ENCODE results near the gene MIA. TPM values are rescaled to one million over a fixed set of nuclear protein-coding genes. Genes with fewer than 3 reads are reported as not detected.

MIA gene
- total and polyA plus RNA-seq, 9 of the 15 experiments (the other 6 are each of a cell fraction or from before 2014, with no cell fraction given), result 0.21 TPM; not detected in 8

DNA sequence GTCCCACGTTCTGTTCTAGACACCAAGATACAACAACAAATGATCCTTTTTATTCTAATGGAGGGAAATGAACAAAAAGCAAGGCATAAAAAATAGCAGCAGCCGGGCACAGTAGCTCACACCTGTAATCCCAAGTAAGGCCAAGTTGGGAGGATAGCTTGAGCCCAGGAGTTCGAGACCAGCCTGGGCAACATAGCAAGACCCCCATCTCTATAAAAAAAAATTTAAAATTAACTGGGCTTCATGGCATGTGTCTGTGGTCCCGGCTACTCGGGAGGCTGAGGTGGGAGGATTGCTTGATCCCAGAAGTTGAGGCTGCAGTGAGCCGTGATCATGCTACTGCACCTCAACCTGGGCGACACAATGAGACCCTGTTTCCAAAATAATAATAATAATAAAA lies 1.0 kb downstream of the MIA start:
- H3K36me3 ChIP-seq (ENCODE audit: control insufficient read depth, insufficient read depth, low read length), result no peaks in the 10 kb centered on the region
- no TSS peak for BruUV-seq (replicated peaks)
- H3K27ac ChIP-seq (ENCODE audit: extremely low read depth, low read depth, low read length), result no peak overlapping the region
- no peak for DNase-seq (ENCODE audit: extremely low read depth in 1 of 4, low spot score in 3 of 4)
- H3K27me3 ChIP-seq (ENCODE audit: control insufficient read depth in 2 of 2, insufficient read depth in 2 of 2, low read length in 2 of 2), result no peaks in the 10 kb centered on the region
- peaks cover 12 to 18% of the 10 kb centered on the region in 2 experiments; a peak in 3 of 5 replicates for H3K4me1 ChIP-seq (replicated peaks in 1 of 2; ENCODE audit: control insufficient read depth in 2 of 2, insufficient read depth in 2 of 2, low read length in 2 of 2)
- FAIRE-seq, result no peak
- 68% methylated on average over 7 of the region's 7 CpGs for WGBS (ENCODE audit: insufficient coverage, low coverage, missing lambda C conversion rate)
- intact Hi-C loops (cut with micrococcal nuclease), result no loop called here
- no peaks in the 10 kb centered on the region for H3K9me1 ChIP-seq (ENCODE audit: control insufficient read depth, insufficient read depth, low read length)
- ATAC-seq, result no peak
- no peaks in the 10 kb centered on the region for H4K20me1 ChIP-seq (replicated peaks; ENCODE audit: control insufficient read depth, insufficient read depth, low read length)
- no peak overlapping the region for H3K4me3 ChIP-seq
- ChIA-PET CTCF (ENCODE audit: low intra/inter-chr PET ratio) (no interaction called here), POLR2A (interaction anchor here (1.2 to 3.1 kb wide), 4 partner anchors 10 to 35 kb away, joined by 3 to 26 read pairs (median 8); no protein-coding TSS in a partner anchor)
- no peaks in the 10 kb centered on the region for H3K79me2 ChIP-seq (ENCODE audit: control insufficient read depth, insufficient read depth, low read length)
- H3K4me2 ChIP-seq (ENCODE audit: insufficient read depth, low read length), result peak overlapping the region; percentile 100; the same call in 1 of the 2 replicates
- no peaks in the 10 kb centered on the region for H3K9me3 ChIP-seq (replicated peaks; ENCODE audit: control insufficient read depth, insufficient read depth, low read depth, low read length)
- peak overlapping the region; percentile 97; the same call in 1 of the 2 replicates for H2AFZ ChIP-seq (ENCODE audit: low read depth, low read length)
- peak overlapping the region in 1 of 2 experiments; percentile 82; a peak in 1 of 4 replicates for H3K9ac ChIP-seq (ENCODE audit: insufficient read depth in 1 of 2, low read depth in 2 of 2, low read length in 2 of 2)
- in situ Hi-C loops (cut with MboI), result no loop called here
- TF ChIP-seq ZNF121 (CRISPR knock-in tag; conservative IDR thresholded peaks at IDR 0.05) (0 out of 2 replicates have a peak, but pooled peaks have one; percentile 30), EWSR1 (IDR thresholded peaks at IDR 0.05; ENCODE audit: borderline replicate concordance, low read depth, partially characterized antibody) (no peak)

DNA sequence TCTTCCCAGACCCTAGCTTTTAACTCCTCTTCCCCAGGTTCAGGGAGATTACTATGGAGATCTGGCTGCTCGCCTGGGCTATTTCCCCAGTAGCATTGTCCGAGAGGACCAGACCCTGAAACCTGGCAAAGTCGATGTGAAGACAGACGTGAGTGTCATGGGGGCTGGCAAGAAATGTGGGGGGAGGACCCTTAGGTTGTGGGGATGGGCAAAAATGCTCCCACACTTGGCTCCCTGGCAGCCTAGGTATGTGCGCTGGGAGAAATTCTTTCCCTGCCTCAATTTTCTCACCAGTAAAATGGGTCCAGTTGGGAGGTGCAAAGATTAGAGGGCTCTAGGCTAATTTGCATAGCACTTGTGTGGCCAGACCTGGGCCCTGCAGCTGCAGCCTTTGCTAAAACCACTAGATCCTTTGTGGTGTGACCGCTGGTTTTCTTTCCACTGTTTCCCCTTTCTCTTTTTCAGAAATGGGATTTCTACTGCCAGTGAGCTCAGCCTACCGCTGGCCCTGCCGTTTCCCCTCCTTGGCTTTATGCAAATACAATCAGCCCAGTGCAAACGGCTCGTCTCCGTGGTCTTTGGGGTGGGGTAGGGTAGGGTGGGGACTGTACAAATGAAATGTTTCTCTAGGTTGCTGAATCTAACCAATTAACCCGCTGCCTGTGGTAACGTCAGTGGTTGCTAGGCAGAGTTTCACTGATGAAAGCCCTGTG lies 1.8 kb downstream of the MIA start:
- H4K20me1 ChIP-seq (replicated peaks; ENCODE audit: control insufficient read depth, insufficient read depth, low read length), result no peaks in the 10 kb centered on the region
- peak overlapping the region; percentile 100 for H3K4me2 ChIP-seq (ENCODE audit: insufficient read depth, low read length)
- 7% methylated on average over 13 of the region's 13 CpGs for WGBS (ENCODE audit: insufficient coverage, low coverage, missing lambda C conversion rate)
- TSS peak; percentile 55 for BruUV-seq (replicated peaks)
- FAIRE-seq, result peak; percentile 98
- H3K27me3 ChIP-seq (ENCODE audit: control insufficient read depth in 2 of 2, insufficient read depth in 2 of 2, low read length in 2 of 2), result no peaks in the 10 kb centered on the region
- H3K9ac ChIP-seq (ENCODE audit: insufficient read depth in 1 of 2, low read depth in 2 of 2, low read length in 2 of 2), result peak overlapping the region; percentile 73 to 82; a peak in 3 of 4 replicates
- ATAC-seq, result peak; percentile 89
- H3K4me1 ChIP-seq (replicated peaks in 1 of 2; ENCODE audit: control insufficient read depth in 2 of 2, insufficient read depth in 2 of 2, low read length in 2 of 2), result peaks cover 12 to 18% of the 10 kb centered on the region in 2 experiments; a peak in 3 of 5 replicates
- H3K27ac ChIP-seq (ENCODE audit: extremely low read depth, low read depth, low read length), result peak overlapping the region; percentile 90
- H3K9me3 ChIP-seq (replicated peaks; ENCODE audit: control insufficient read depth, insufficient read depth, low read depth, low read length), result no peaks in the 10 kb centered on the region
- peak overlapping the region; percentile 84 for H3K4me3 ChIP-seq
- CTCF ChIA-PET (ENCODE audit: low intra/inter-chr PET ratio), result no interaction called here
- no peaks in the 10 kb centered on the region for H3K36me3 ChIP-seq (ENCODE audit: control insufficient read depth, insufficient read depth, low read length)
- no peaks in the 10 kb centered on the region for H3K79me2 ChIP-seq (ENCODE audit: control insufficient read depth, insufficient read depth, low read length)
- intact Hi-C loops (cut with micrococcal nuclease) (no loop called here), in situ Hi-C loops (cut with MboI) (no loop called here)
- POLR2A ChIA-PET, result interaction anchor here (0.5 to 3.1 kb wide), 16 partner anchors 9 to 58 kb away, joined by 3 to 26 read pairs (median 7); partner anchors contain the start of genes ACTMAP, EGLN2 and SNRPA
- peak; percentile 74 to 94 (median 82) for DNase-seq (ENCODE audit: extremely low read depth in 1 of 4, low spot score in 3 of 4)
- H3K9me1 ChIP-seq (ENCODE audit: control insufficient read depth, insufficient read depth, low read length), result no peaks in the 10 kb centered on the region
- peak overlapping the region; percentile 97 for H2AFZ ChIP-seq (ENCODE audit: low read depth, low read length)
- peak; percentile 41 for TF ChIP-seq CHD1 (IDR thresholded peaks at IDR 0.05; ENCODE audit: low read length)
- no peak for TF ChIP-seq RERE (CRISPR knock-in tag; IDR thresholded peaks at IDR 0.05; ENCODE audit: borderline replicate concordance)

All from K562 (cell line).